OCI-LY7 (cell line): Measurements from ENCODE around the gene ZFYVE26. TPM values are rescaled to one million over a fixed set of nuclear protein-coding genes. Genes with fewer than 3 reads are reported as not detected.
"Not testable (repeated sequence)": the region's sequence is repeated elsewhere in the genome, so short reads cannot be mapped to it uniquely, and the experiment has no call there.

Experiments used
- BruUV-seq: library from RNA; stranded (reverse); fragments of 400-500 nt; replicated peaks from 2 replicates; lab custom pipeline; 2021; lab: Mats Ljungman, UMichigan
- CTCF ChIA-PET: fragments of 300-600 bp; sonication (Branson Sonifier 250); formaldehyde crosslinking; loops from one replicate; lab custom pipeline; 2022; ENCODE audit warnings: antibody characterized with exemption; ENCODE audit not compliant: unreplicated experiment; lab: Charles Lee
- POLR2A ChIA-PET: fragments of 300-600 bp; sonication (Branson Sonifier 250); formaldehyde crosslinking; loops from one replicate; lab custom pipeline; 2022; ENCODE audit warnings: antibody characterized with exemption; lab: Charles Lee
- DNase-seq: peaks from one replicate; pipeline ENCODE4 v3.0.0-alpha.2; 2015; ENCODE audit warnings: low spot score
- H2AFZ ChIP-seq: fragments of 200-600 bp; sonication (generic), shearing (Covaris generic); 2 replicates; pipeline ENCODE4 v1.6.1; 2014; ENCODE audit warnings: mild to moderate bottlenecking, antibody characterized with exemption, low read length, moderate library complexity
- H3K27ac ChIP-seq: fragments of 200-600 bp; sonication (generic); 2 replicates; pipeline ENCODE4 v1.5.1; 2014; ENCODE audit warnings: mixed run types, low read depth, mild to moderate bottlenecking, moderate library complexity, low read length, inconsistent platforms; ENCODE audit not compliant: poor library complexity, severe bottlenecking
- H3K36me3 ChIP-seq: fragments of 200-600 bp; sonication (generic); 2 replicates; pipeline ENCODE4 v1.6.1; 2014; ENCODE audit warnings: mild to moderate bottlenecking, antibody characterized with exemption, low read length, moderate library complexity, mixed read lengths; ENCODE audit not compliant: insufficient read depth
- H3K4me1 ChIP-seq: fragments of 200-600 bp; sonication (generic); 2 replicates; pipeline ENCODE4 v1.5.1; 2014; ENCODE audit warnings: mild to moderate bottlenecking, low read length; ENCODE audit not compliant: insufficient read depth, poor library complexity, severe bottlenecking
- H3K4me2 ChIP-seq: fragments of 200-600 bp; sonication (generic); 2 replicates; pipeline ENCODE4 v1.6.1; 2014; ENCODE audit warnings: mild to moderate bottlenecking, low read length
- H3K4me3 ChIP-seq: fragments of 200-600 bp; sonication (generic); 2 replicates; pipeline ENCODE4 v1.5.1; 2014; ENCODE audit warnings: mild to moderate bottlenecking, low read depth, low read length; ENCODE audit not compliant: poor library complexity, severe bottlenecking
- H3K79me2 ChIP-seq: fragments of 200-600 bp; sonication (generic); 2 replicates; pipeline ENCODE4 v1.6.1; 2016; ENCODE audit warnings: low read depth, mild to moderate bottlenecking, low read length, moderate library complexity, mixed read lengths; ENCODE audit not compliant: insufficient read depth
- H3K9me2 ChIP-seq: fragments of 200-600 bp; sonication (generic); 2 replicates; pipeline ENCODE4 v1.6.1; 2016; ENCODE audit warnings: mild to moderate bottlenecking, low read length, mixed read lengths; ENCODE audit not compliant: insufficient read depth
- H3K9me3 ChIP-seq: fragments of 200-600 bp; sonication (generic); 2 replicates; pipeline ENCODE4 v1.6.1; 2014; ENCODE audit warnings: mild to moderate bottlenecking, mixed run types, low read length, mixed read lengths
- H4K20me1 ChIP-seq: fragments of 200-600 bp; sonication (generic); 2 replicates; pipeline ENCODE4 v1.6.1; 2014; ENCODE audit warnings: mild to moderate bottlenecking, antibody characterized with exemption, low read length, moderate library complexity, mixed read lengths; ENCODE audit not compliant: insufficient read depth
- EZH2phosphoT487 ChIP-seq: fragments of 200-600 bp; sonication (generic); IDR thresholded peaks from 2 replicates; pipeline ENCODE4 v1.6.1; 2018; ENCODE audit warnings: low read depth, borderline replicate concordance, mild to moderate bottlenecking, mixed run types, antibody characterized with exemption, low read length, moderate library complexity, mixed read lengths
- intact Hi-C: fragments of 100-400 bp; cut with micrococcal nuclease; formaldehyde crosslinking; loops from one replicate; pipeline ENCODE4 v1.10.0; 2022; ENCODE audit not compliant: unreplicated experiment
- total RNA-seq, 2 experiments: library from RNA; depleted of rRNA in 1 of 2; stranded (reverse); fragments of >200 nt in 1 of 2; shearing (Covaris generic) in 1 of 2; gene quantifications; 2 replicates each; pipeline ENCODE4 v1.2.3, GENCODE V29; 2014 to 2022
- TF ChIP-seq, protein P1 (sequence below): fragments of 200-600 bp; sonication (generic); conservative IDR thresholded peaks from 2 replicates; pipeline ENCODE4 v1.5.1; 2014; ENCODE audit warnings: mild to moderate bottlenecking, antibody characterized with exemption, low read length, moderate library complexity, mixed read lengths

The ZFYVE26 gene
- total RNA-seq, 2 experiments from 2014 or later = 12.0 to 22.8 TPM

- H3K4me1 ChIP-seq = no peaks in the 10 kb centered on the region
- ChIA-PET CTCF (interaction anchor here (0.7 to 1.5 kb wide), 9 partner anchors 9 to 284 kb away, joined by 3 to 14 read pairs (median 4); partner anchors contain the start of gene PIGH), POLR2A (interaction anchor here (0.6 to 1.8 kb wide), 13 partner anchors 9 to 131 kb away, joined by 3 to 11 read pairs (median 5); partner anchors contain the start of genes ARG2, PIGH and RDH11)
- no peak for TF ChIP-seq EZH2phosphoT487
- TF ChIP-seq, protein P1, sequence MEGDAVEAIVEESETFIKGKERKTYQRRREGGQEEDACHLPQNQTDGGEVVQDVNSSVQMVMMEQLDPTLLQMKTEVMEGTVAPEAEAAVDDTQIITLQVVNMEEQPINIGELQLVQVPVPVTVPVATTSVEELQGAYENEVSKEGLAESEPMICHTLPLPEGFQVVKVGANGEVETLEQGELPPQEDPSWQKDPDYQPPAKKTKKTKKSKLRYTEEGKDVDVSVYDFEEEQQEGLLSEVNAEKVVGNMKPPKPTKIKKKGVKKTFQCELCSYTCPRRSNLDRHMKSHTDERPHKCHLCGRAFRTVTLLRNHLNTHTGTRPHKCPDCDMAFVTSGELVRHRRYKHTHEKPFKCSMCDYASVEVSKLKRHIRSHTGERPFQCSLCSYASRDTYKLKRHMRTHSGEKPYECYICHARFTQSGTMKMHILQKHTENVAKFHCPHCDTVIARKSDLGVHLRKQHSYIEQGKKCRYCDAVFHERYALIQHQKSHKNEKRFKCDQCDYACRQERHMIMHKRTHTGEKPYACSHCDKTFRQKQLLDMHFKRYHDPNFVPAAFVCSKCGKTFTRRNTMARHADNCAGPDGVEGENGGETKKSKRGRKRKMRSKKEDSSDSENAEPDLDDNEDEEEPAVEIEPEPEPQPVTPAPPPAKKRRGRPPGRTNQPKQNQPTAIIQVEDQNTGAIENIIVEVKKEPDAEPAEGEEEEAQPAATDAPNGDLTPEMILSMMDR = no peak
- H3K9me2 ChIP-seq = no peaks in the 10 kb centered on the region
- peak overlapping the region; percentile 1; the same call in 1 of the 2 replicates for H2AFZ ChIP-seq
- peaks cover 8% of the 10 kb centered on the region; the same call in 1 of the 2 replicates for H3K9me3 ChIP-seq
- H3K4me3 ChIP-seq = no peak overlapping the region
- intact Hi-C loops = loop anchor here (1.0 to 10.0 kb wide), 5 partner anchors 85 to 539 kb away; partner anchors contain the start of gene ARG2
- H3K79me2 ChIP-seq = no peaks in the 10 kb centered on the region
- no peak overlapping the region for H3K27ac ChIP-seq
- DNase-seq = no peak
- no peak overlapping the region for H3K4me2 ChIP-seq
- no TSS peak for BruUV-seq
- H3K36me3 ChIP-seq = no peaks in the 10 kb centered on the region
- H4K20me1 ChIP-seq = no peaks in the 10 kb centered on the region
Measured at GRCh38 chr14:67703997-67704396, 112.4 kb downstream of the ZFYVE26 start.

DNA sequence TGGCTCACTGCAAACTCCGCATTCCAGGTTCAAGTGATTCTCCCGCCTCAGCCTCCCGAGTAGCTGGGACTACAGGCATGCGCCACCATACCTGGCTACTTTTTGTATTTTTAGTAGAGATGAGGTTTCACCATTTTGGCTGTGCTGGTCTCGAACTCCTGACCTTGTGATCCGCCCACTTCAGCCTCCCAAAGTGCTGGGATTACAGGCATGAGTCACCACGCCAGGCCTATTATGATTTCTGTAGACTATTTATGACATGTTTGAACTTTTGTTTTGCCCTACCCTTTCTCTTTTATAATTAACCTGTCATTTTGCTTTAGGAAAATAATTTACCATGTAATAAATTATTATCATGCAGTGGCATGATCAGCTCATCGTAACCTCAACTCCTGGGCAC, 114.9 kb downstream of the ZFYVE26 start, which contains the start of gene RDH12:
TSS of gene RDH12 (plus strand) at position 395 of the 400 bp plus-strand sequence. CDS start 20,757 bp downstream, outside the sequence.
- not testable (repeated sequence) for H3K9me2 ChIP-seq, H3K4me2 ChIP-seq, H3K27ac ChIP-seq, BruUV-seq, H3K79me2 ChIP-seq, H3K36me3 ChIP-seq, H4K20me1 ChIP-seq, DNase-seq, H2AFZ ChIP-seq, H3K4me3 ChIP-seq, H3K4me1 ChIP-seq, H3K9me3 ChIP-seq
- intact Hi-C loops = loop anchor here (10.0 kb wide), 2 partner anchors 177 to 537 kb away; no protein-coding TSS in a partner anchor
- CTCF ChIA-PET = interaction anchor here (0.6 kb wide), 1 partner anchor 15 kb away, joined by 3 read pairs; no protein-coding TSS in a partner anchor
- POLR2A ChIA-PET = interaction anchor here (0.6 to 1.2 kb wide), 4 partner anchors 28 to 147 kb away, joined by 3 to 6 read pairs (median 5); no protein-coding TSS in a partner anchor

DNA sequence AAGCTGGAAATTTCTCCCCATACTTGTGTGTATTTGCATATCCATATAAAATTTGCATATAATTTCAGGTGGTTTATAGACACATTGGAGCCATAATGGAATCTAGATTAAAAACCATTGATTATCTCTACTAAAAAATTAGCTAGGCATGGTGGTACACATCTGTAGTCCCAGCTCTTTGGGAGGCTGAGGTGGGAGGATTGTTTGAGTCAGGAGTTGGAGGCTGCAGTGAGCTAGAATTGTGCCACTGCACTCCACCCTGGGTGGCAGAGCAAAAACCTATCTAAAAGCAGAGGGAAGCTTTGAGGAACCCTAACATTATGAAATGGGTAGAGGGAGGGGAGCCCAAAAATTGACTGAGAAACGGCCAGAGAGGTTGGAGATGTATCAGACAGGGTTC, 118.2 kb downstream of the ZFYVE26 start:
- Histone ChIP-seq H3K36me3 (peaks cover 4% of the 10 kb centered on the region; the same call in 1 of the 2 replicates), H3K9me2 (no peaks in the 10 kb centered on the region), H2AFZ (no peak overlapping the region), H3K9me3 (no peaks in the 10 kb centered on the region), H3K79me2 (peaks cover 21% of the 10 kb centered on the region; the same call in 1 of the 2 replicates), H4K20me1 (no peaks in the 10 kb centered on the region), H3K4me2 (no peak overlapping the region), H3K27ac (no peak overlapping the region), H3K4me1 (peaks cover 5% of the 10 kb centered on the region), H3K4me3 (no peak overlapping the region)
- no peak for TF ChIP-seq EZH2phosphoT487
- TF ChIP-seq, protein P1 = no peak
- intact Hi-C loops = no loop called here
- BruUV-seq = no TSS peak
- ChIA-PET CTCF (interaction anchor here (0.8 to 1.1 kb wide), 2 partner anchors 85 to 213 kb away, joined by 3 read pairs; no protein-coding TSS in a partner anchor), POLR2A (interaction anchor here (0.6 kb wide), 1 partner anchor 12 kb away, joined by 3 read pairs; no protein-coding TSS in a partner anchor)
- DNase-seq = no peak
